ENCODE measurements around the gene HDAC5.

HDAC5 gene

DNA sequence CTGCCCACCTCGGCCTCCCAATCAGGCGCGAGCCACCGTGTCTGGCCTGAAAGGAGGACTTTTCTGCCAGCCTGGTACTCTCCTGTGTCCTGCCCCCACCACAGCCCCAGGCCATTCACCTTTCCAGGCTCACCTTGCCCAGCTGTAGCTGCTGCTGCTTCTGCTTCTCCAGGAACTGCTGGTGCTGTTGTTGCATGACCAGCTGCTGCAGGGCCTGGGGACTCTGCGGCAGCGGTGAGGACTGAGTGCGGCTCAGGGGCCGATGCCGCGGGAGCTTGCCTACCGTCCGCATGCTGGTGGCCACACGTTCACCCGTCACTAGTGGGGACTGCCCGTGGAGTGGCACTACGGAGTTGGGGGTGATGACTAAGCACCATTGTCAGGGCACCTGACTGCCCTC lies 35.2 kb downstream of the HDAC5 start:
- TF ChIP-seq, protein P1, sequence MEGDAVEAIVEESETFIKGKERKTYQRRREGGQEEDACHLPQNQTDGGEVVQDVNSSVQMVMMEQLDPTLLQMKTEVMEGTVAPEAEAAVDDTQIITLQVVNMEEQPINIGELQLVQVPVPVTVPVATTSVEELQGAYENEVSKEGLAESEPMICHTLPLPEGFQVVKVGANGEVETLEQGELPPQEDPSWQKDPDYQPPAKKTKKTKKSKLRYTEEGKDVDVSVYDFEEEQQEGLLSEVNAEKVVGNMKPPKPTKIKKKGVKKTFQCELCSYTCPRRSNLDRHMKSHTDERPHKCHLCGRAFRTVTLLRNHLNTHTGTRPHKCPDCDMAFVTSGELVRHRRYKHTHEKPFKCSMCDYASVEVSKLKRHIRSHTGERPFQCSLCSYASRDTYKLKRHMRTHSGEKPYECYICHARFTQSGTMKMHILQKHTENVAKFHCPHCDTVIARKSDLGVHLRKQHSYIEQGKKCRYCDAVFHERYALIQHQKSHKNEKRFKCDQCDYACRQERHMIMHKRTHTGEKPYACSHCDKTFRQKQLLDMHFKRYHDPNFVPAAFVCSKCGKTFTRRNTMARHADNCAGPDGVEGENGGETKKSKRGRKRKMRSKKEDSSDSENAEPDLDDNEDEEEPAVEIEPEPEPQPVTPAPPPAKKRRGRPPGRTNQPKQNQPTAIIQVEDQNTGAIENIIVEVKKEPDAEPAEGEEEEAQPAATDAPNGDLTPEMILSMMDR (IDR thresholded peaks at IDR 0.05; ENCODE audit: insufficient read depth, missing control alignments): no peak
- FAIRE-seq (no peak), DNase-seq (ENCODE audit: insufficient read length, low spot score) (no peak)

GRCh38 chr17:44087319-44087718 lies 36.1 kb downstream of the HDAC5 start:
- TF ChIP-seq, protein P1 (IDR thresholded peaks at IDR 0.05; ENCODE audit: insufficient read depth, missing control alignments): no peak
- FAIRE-seq (no peak), DNase-seq (ENCODE audit: insufficient read length, low spot score) (no peak)

DNA sequence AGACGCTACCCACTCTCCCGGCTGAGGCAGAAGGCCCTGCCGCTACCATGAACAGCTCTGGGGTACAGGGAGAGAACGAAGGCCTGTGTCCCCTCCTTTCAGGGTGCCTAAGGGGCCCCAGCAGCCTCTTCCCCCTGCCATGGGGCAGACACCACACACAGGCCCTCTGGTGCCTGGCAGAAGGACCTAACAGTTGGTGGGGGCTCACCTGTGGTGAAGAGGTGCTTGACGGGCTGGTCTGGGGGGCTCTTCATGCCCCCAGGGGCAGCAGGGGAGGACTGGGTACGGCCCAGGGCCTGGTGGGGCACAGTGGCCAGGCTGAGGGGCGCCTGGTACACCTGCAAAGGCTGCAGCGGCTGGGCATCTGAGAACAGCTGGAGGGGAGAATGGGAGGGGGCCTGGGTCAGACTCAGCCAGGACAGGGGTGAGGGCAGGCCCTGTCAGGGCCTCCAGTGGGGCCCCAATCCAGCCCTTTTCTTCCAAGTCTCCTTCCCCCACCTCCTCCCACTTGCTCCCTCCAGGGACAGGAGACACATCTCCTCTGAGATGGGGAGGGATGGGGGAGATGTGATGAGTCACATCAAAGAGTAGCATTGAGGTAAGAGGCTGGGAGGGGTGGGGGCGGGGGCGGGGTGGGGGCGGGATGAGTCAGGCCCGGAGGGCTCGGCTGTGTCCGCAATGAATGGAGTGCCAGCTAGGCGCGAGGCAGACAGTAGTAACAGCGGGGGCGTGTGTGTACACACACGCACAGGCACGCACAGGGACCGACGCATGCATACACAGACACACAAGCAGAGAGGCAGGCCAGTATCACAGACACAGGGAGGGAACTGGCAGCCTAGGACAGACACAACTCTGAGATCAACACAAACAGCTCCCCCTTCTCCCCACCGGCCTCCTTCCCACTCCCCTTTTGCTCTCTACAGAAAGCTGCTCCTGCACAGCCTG lies 36.8 kb downstream of the HDAC5 start:
- FAIRE-seq (no peak), DNase-seq (ENCODE audit: insufficient read length, low spot score) (no peak)
- TF ChIP-seq, protein P1 (IDR thresholded peaks at IDR 0.05; ENCODE audit: insufficient read depth, missing control alignments): no peak

GRCh38 chr17:44085908-44086307 lies 37.5 kb downstream of the HDAC5 start:
- FAIRE-seq: no peak
- no peak for DNase-seq (ENCODE audit: insufficient read length, low spot score)
- TF ChIP-seq, protein P1 (IDR thresholded peaks at IDR 0.05; ENCODE audit: insufficient read depth, missing control alignments): no peak

GRCh38 chr17:44084921-44085320 lies 38.5 kb downstream of the HDAC5 start:
- DNase-seq (ENCODE audit: insufficient read length, low spot score): no peak
- FAIRE-seq: no peak
- TF ChIP-seq, protein P1 (IDR thresholded peaks at IDR 0.05; ENCODE audit: insufficient read depth, missing control alignments): no peak

DNA sequence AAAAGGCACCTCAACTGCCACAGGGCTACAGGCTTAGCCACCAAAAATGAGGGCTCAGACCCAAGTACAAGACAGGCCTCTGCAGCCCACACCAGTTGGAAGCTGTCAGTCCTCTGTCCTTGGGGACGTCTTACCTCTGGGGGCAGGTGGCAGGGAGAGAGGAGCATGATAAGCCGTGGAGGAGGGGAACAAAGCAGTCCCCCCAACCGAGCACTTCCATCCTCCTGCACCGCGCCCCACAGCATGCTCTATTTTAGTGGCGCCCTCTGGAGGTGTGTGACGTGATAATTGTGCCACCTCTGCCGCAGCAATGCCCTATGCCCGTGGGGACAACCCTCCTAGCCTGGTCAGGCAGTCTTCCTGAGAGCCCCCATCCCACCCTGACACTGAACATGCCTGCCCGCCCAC lies 39.3 kb downstream of the HDAC5 start:
- TF ChIP-seq, protein P1 (IDR thresholded peaks at IDR 0.05; ENCODE audit: insufficient read depth, missing control alignments): peak; percentile 64
- peak; percentile 58 for DNase-seq (ENCODE audit: insufficient read length, low spot score)
- no peak for FAIRE-seq

GRCh38 chr17:44083250-44083849 lies 40.1 kb downstream of the HDAC5 start:
- no peak for FAIRE-seq
- TF ChIP-seq, protein P1 (IDR thresholded peaks at IDR 0.05; ENCODE audit: insufficient read depth, missing control alignments): peak; percentile 31
- no peak for DNase-seq (ENCODE audit: insufficient read length, low spot score)

Measured in D721Med (cell line).